SK-N-SH treated with all-trans-retinoic acid at 6 μM for 48 hours (cell line): ENCODE results near the gene SLC19A1.

Source experiments
- CSDC2 ChIP-seq: fragments of 250-450 bp; sonication (Bioruptor Pico); IDR thresholded peaks from 2 replicates; pipeline ENCODE4 v1.5.0; 2020; ENCODE audit warnings: mild to moderate bottlenecking, moderate library complexity
- ESRRG ChIP-seq: fragments of 250-450 bp; sonication (Bioruptor Pico); IDR thresholded peaks from 2 replicates; pipeline ENCODE4 v1.6.1; 2021; ENCODE audit warnings: mild to moderate bottlenecking
- ISL1 ChIP-seq: fragments of 250-450 bp; sonication (Bioruptor Pico); IDR thresholded peaks from 2 replicates; pipeline ENCODE4 v2.1.2; 2022; ENCODE audit warnings: mild to moderate bottlenecking, moderate library complexity
- SNAI2 ChIP-seq: fragments of 250-450 bp; sonication (Bioruptor Pico); IDR thresholded peaks from 2 replicates; pipeline ENCODE4 v1.5.0; 2020; ENCODE audit warnings: mild to moderate bottlenecking, moderate library complexity
- TCF4 ChIP-seq: fragments of 250-450 bp; sonication (Bioruptor Pico); IDR thresholded peaks from 2 replicates; pipeline ENCODE4 v1.8.0; 2021; ENCODE audit warnings: mild to moderate bottlenecking, moderate library complexity, borderline replicate concordance
- TOX ChIP-seq: fragments of 250-450 bp; sonication (Bioruptor Pico); IDR thresholded peaks from 2 replicates; pipeline ENCODE4 v1.8.0; 2021; ENCODE audit warnings: mild to moderate bottlenecking, moderate library complexity, borderline replicate concordance
- ZC3H10 ChIP-seq: fragments of 250-450 bp; sonication (Bioruptor Pico); IDR thresholded peaks from 2 replicates; pipeline ENCODE4 v1.5.1; 2021; ENCODE audit warnings: mild to moderate bottlenecking, moderate library complexity
- ZFP3 ChIP-seq: fragments of 250-450 bp; sonication (Bioruptor Pico); IDR thresholded peaks from 2 replicates; pipeline ENCODE4 v1.5.0; 2020; ENCODE audit warnings: mild to moderate bottlenecking, moderate library complexity
- TF ChIP-seq, protein P1 (sequence below): fragments of 250-450 bp; sonication (Bioruptor Pico); IDR thresholded peaks from 2 replicates; pipeline ENCODE4 v1.8.0; 2020; ENCODE audit warnings: mild to moderate bottlenecking, moderate library complexity, borderline replicate concordance
- TF ChIP-seq, protein P2 (sequence below): fragments of 250-450 bp; sonication (Bioruptor Pico); IDR thresholded peaks from 2 replicates; pipeline ENCODE4 v1.5.1; 2020; ENCODE audit warnings: low read depth, mild to moderate bottlenecking, moderate library complexity
- TF ChIP-seq, protein P3 (sequence below): fragments of 250-450 bp; sonication (Bioruptor Pico); IDR thresholded peaks from 2 replicates; pipeline ENCODE4 v1.5.1; 2021; ENCODE audit warnings: mild to moderate bottlenecking, moderate library complexity

DNA sequence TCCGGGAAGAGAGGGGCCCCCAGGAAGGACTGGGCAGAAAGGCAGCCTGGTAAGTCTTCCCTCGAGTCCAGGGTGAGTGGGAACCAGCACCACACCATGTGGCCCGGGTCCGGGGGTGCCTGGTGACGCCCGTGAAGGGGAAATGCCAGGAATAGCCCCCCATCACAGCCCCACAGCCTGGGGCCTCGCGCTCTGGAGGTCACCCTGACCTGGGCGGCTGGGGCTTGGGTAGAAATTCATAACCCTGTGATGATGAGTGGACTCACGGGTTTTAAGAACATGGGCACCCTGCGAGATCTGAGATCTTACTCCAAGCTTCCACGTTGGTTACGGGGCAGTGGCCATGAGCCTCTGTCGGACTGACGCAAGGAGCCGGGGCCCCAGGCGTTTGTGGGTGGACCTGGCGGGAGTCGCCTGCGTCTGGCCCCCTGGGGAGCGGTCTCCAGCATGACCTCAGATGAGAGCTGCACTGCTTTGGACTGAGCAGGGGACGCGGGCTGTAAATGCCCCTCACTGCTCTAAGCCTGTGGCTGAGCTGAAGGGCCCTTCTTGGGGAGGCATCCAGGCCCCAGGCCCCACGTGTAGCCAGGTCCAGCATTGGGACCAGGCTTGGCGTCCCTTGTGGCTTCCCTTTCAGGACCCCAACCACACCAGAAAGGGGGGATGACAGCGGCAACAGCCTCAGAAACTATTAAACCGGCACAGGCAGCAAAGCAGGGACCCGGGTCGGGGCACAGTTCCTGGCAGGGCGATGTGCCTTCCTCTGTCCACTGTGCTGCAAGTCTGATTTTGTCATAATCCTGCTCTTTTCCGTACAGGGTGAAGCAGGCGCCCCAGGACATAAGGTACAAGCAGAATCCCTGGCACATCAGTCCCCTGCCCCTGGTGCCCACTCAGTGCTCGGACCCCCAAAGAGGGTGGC, 60.0 kb downstream of the SLC19A1 start:
- TF ChIP-seq ISL1 (no peak), ZFP3 (CRISPR knock-in tag) (no peak), ZC3H10 (no peak), ESRRG (CRISPR knock-in tag) (no peak), SNAI2 (CRISPR knock-in tag) (no peak), TOX (CRISPR knock-in tag) (no peak), CSDC2 (no peak), TCF4 (CRISPR knock-in tag) (no peak)
- TF ChIP-seq, protein P1, sequence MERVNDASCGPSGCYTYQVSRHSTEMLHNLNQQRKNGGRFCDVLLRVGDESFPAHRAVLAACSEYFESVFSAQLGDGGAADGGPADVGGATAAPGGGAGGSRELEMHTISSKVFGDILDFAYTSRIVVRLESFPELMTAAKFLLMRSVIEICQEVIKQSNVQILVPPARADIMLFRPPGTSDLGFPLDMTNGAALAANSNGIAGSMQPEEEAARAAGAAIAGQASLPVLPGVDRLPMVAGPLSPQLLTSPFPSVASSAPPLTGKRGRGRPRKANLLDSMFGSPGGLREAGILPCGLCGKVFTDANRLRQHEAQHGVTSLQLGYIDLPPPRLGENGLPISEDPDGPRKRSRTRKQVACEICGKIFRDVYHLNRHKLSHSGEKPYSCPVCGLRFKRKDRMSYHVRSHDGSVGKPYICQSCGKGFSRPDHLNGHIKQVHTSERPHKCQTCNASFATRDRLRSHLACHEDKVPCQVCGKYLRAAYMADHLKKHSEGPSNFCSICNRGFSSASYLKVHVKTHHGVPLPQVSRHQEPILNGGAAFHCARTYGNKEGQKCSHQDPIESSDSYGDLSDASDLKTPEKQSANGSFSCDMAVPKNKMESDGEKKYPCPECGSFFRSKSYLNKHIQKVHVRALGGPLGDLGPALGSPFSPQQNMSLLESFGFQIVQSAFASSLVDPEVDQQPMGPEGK (CRISPR knock-in tag): no peak
- TF ChIP-seq, protein P2, sequence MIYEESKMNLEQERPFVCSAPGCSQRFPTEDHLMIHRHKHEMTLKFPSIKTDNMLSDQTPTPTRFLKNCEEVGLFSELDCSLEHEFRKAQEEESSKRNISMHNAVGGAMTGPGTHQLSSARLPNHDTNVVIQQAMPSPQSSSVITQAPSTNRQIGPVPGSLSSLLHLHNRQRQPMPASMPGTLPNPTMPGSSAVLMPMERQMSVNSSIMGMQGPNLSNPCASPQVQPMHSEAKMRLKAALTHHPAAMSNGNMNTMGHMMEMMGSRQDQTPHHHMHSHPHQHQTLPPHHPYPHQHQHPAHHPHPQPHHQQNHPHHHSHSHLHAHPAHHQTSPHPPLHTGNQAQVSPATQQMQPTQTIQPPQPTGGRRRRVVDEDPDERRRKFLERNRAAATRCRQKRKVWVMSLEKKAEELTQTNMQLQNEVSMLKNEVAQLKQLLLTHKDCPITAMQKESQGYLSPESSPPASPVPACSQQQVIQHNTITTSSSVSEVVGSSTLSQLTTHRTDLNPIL (CRISPR knock-in tag): no peak
- TF ChIP-seq, protein P3, sequence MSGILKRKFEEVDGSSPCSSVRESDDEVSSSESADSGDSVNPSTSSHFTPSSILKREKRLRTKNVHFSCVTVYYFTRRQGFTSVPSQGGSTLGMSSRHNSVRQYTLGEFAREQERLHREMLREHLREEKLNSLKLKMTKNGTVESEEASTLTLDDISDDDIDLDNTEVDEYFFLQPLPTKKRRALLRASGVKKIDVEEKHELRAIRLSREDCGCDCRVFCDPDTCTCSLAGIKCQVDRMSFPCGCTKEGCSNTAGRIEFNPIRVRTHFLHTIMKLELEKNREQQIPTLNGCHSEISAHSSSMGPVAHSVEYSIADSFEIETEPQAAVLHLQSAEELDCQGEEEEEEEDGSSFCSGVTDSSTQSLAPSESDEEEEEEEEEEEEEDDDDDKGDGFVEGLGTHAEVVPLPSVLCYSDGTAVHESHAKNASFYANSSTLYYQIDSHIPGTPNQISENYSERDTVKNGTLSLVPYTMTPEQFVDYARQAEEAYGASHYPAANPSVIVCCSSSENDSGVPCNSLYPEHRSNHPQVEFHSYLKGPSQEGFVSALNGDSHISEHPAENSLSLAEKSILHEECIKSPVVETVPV (CRISPR knock-in tag): no peak
